Calu3 (cell line): ENCODE results near the gene CCDC92. TPM values are rescaled to one million over a fixed set of nuclear protein-coding genes. Genes with fewer than 3 reads are reported as not detected.

ENCODE experiments used
- BruUV-seq: library from RNA; stranded (reverse); fragments of 400-500 nt; replicated peaks from 2 replicates; lab custom pipeline; 2021; lab: Mats Ljungman, UMichigan
- CTCF ChIA-PET: fragments of 300-600 bp; sonication (Branson Sonifier 250); formaldehyde crosslinking; loops from one replicate; lab custom pipeline; 2022; ENCODE audit warnings: antibody characterized with exemption; lab: Charles Lee
- DNase-seq: peaks from one replicate; pipeline ENCODE4 v3.0.0; 2022
- H3K27ac Mint-ChIP-seq: one replicate; pipeline ENCODE4 v1.8.0; 2022; ENCODE audit warnings: mixed read lengths; ENCODE audit not compliant: unreplicated experiment
- H3K27me3 Mint-ChIP-seq: one replicate; pipeline ENCODE4 v1.8.0; 2022; ENCODE audit warnings: mixed read lengths; ENCODE audit not compliant: unreplicated experiment
- H3K36me3 Mint-ChIP-seq: one replicate; pipeline ENCODE4 v1.8.0; 2022; ENCODE audit warnings: mild to moderate bottlenecking, moderate library complexity, mixed read lengths; ENCODE audit not compliant: insufficient read depth, unreplicated experiment
- H3K4me1 Mint-ChIP-seq: one replicate; pipeline ENCODE4 v1.8.0; 2022; ENCODE audit warnings: mild to moderate bottlenecking, low read depth, mixed read lengths; ENCODE audit not compliant: unreplicated experiment
- H3K4me3 Mint-ChIP-seq: one replicate; pipeline ENCODE4 v1.8.0; 2022; ENCODE audit warnings: mild to moderate bottlenecking, low read depth, moderate library complexity, mixed read lengths; ENCODE audit not compliant: unreplicated experiment
- H3K9me3 Mint-ChIP-seq: one replicate; pipeline ENCODE4 v1.8.0; 2022; ENCODE audit warnings: low read depth, mixed read lengths; ENCODE audit not compliant: unreplicated experiment
- CTCF ChIP-seq: fragments of 200-600 bp; IDR thresholded peaks from one replicate; pipeline ENCODE4 v1.8.0; 2022; ENCODE audit warnings: antibody characterized with exemption; ENCODE audit not compliant: unreplicated experiment
- intact Hi-C: fragments of 100-400 bp; cut with micrococcal nuclease; formaldehyde crosslinking; loops from one replicate; pipeline ENCODE4 v1.10.0; 2022; ENCODE audit not compliant: unreplicated experiment
- total RNA-seq: library from RNA; stranded (reverse); gene quantifications from 2 replicates; pipeline ENCODE4 v1.2.3, GENCODE V29; 2022

Gene CCDC92
- total RNA-seq, 1 experiment from 2014 or later = 35.0 TPM

GRCh38 chr12:123957196-123957595 is 15.4 kb downstream of the CCDC92 start:
- Mint-ChIP-seq H3K4me3 (no peak overlapping the region), H3K36me3 (no peaks in the 10 kb centered on the region), H3K27ac (no peak overlapping the region), H3K9me3 (no peaks in the 10 kb centered on the region), H3K27me3 (no peaks in the 10 kb centered on the region), H3K4me1 (no peaks in the 10 kb centered on the region)
- intact Hi-C loops = no loop called here
- no peak for DNase-seq
- no peak for TF ChIP-seq CTCF
- no TSS peak for BruUV-seq
- CTCF ChIA-PET = interaction anchor here (0.7 kb wide), 1 partner anchor 856 kb away, joined by 8 read pairs; no protein-coding TSS in a partner anchor

- Mint-ChIP-seq H3K9me3 (no peaks in the 10 kb centered on the region), H3K4me3 (no peak overlapping the region), H3K36me3 (no peaks in the 10 kb centered on the region), H3K27me3 (no peaks in the 10 kb centered on the region), H3K27ac (no peak overlapping the region), H3K4me1 (no peaks in the 10 kb centered on the region)
- DNase-seq = no peak
- CTCF ChIA-PET = no interaction called here
- BruUV-seq = no TSS peak
- TF ChIP-seq CTCF = no peak
- intact Hi-C loops = no loop called here
These were observed 16.4 kb downstream of the CCDC92 start for GRCh38 chr12:123956249-123956648.

- H3K4me3 Mint-ChIP-seq = no peak overlapping the region
- BruUV-seq = no TSS peak
- CTCF ChIA-PET = no interaction called here
- H3K27me3 Mint-ChIP-seq = no peaks in the 10 kb centered on the region
- intact Hi-C loops = no loop called here
- TF ChIP-seq CTCF = no peak
- no peak overlapping the region for H3K27ac Mint-ChIP-seq
- H3K36me3 Mint-ChIP-seq = no peaks in the 10 kb centered on the region
- H3K4me1 Mint-ChIP-seq = no peaks in the 10 kb centered on the region
- DNase-seq = no peak
- H3K9me3 Mint-ChIP-seq = no peaks in the 10 kb centered on the region
These were observed 17.8 kb downstream of the CCDC92 start for GRCh38 chr12:123954647-123955350.

- H3K9me3 Mint-ChIP-seq = no peaks in the 10 kb centered on the region
- CTCF ChIA-PET = interaction anchor here (0.6 kb wide), 1 partner anchor 1667 kb away, joined by 4 read pairs; no protein-coding TSS in a partner anchor
- BruUV-seq = no TSS peak
- intact Hi-C loops = no loop called here
- TF ChIP-seq CTCF = no peak
- H3K36me3 Mint-ChIP-seq = no peaks in the 10 kb centered on the region
- H3K27ac Mint-ChIP-seq = no peak overlapping the region
- H3K27me3 Mint-ChIP-seq = no peaks in the 10 kb centered on the region
- DNase-seq = no peak
- H3K4me1 Mint-ChIP-seq = no peaks in the 10 kb centered on the region
- H3K4me3 Mint-ChIP-seq = no peak overlapping the region
These were observed 20.6 kb downstream of the CCDC92 start for GRCh38 chr12:123952037-123952436.
